Smooth muscle cell (in vitro differentiated cells): ENCODE results near the gene PC. TPM values are rescaled to one million over a fixed set of nuclear protein-coding genes. Genes with fewer than 3 reads are reported as not detected.

ENCODE experiments used
- DNase-seq: peaks from one replicate; lab custom pipeline; 2025; ENCODE audit not compliant: unreplicated experiment; lab: John Stamatoyannopoulos, UW
- H2AFZ ChIP-seq: fragments of 200-600 bp; sonication (generic); 2 replicates; pipeline ENCODE4 v1.6.0; 2016; ENCODE audit warnings: antibody characterized with exemption, low read depth, mild to moderate bottlenecking
- H3F3A ChIP-seq: fragments of 200-600 bp; sonication (generic); 2 replicates; pipeline ENCODE4 v1.6.0; 2017; ENCODE audit warnings: antibody characterized with exemption, low read depth
- H3K27ac ChIP-seq: fragments of 200-600 bp; sonication (generic); 2 replicates; pipeline ENCODE4 v1.5.1; 2016; ENCODE audit warnings: low read depth, mild to moderate bottlenecking
- H3K27me3 ChIP-seq: fragments of 200-600 bp; sonication (generic); 2 replicates; pipeline ENCODE4 v1.6.1; 2016; ENCODE audit warnings: low read depth, mild to moderate bottlenecking
- H3K36me3 ChIP-seq: fragments of 200-600 bp; sonication (generic); 2 replicates; pipeline ENCODE4 v1.5.1; 2016; ENCODE audit warnings: low read depth
- H3K4me1 ChIP-seq: fragments of 200-600 bp; sonication (generic); 2 replicates; pipeline ENCODE4 v1.5.1; 2016; ENCODE audit warnings: low read depth
- H3K4me2 ChIP-seq: fragments of 200-600 bp; sonication (generic); 2 replicates; pipeline ENCODE4 v1.6.0; 2016; ENCODE audit warnings: mild to moderate bottlenecking
- H3K4me3 ChIP-seq: fragments of 200-600 bp; sonication (generic); 2 replicates; pipeline ENCODE4 v1.5.1; 2016; ENCODE audit warnings: mild to moderate bottlenecking
- H3K79me2 ChIP-seq: fragments of 200-600 bp; sonication (generic); 2 replicates; pipeline ENCODE4 v1.6.0; 2016; ENCODE audit warnings: low read depth, mild to moderate bottlenecking
- H3K9ac ChIP-seq: fragments of 200-600 bp; sonication (generic); 2 replicates; pipeline ENCODE4 v1.6.0; 2016; ENCODE audit warnings: low read depth
- H3K9me3 ChIP-seq: fragments of 200-600 bp; sonication (generic); replicated peaks from 2 replicates; pipeline ENCODE4 v1.5.1; 2016; ENCODE audit warnings: low read depth
- H4K20me1 ChIP-seq: fragments of 200-600 bp; sonication (generic); 2 replicates; pipeline ENCODE4 v1.6.0; 2016; ENCODE audit warnings: low read depth
- WGBS: methylation state at CpG from one replicate; pipeline ENCODE4 v1.1.7; 2016; ENCODE audit warnings: low lambda C conversion rate; 5-methylcytosine and 5-hydroxymethylcytosine counted together
- polyA plus RNA-seq: library from polyadenylated mRNA; unstranded; fragments of >200 nt; fragmentation: Nextera tagmentation; extraction: Ambion mirVana; gene quantifications from 2 replicates; pipeline ENCODE4 v1.2.1, GENCODE V29; 2016
- total RNA-seq: library from RNA; depleted of rRNA; stranded (reverse); fragments of >200 nt; gene quantifications from 2 replicates; pipeline ENCODE4 v1.2.3, GENCODE V29; 2014
- TF ChIP-seq, protein P1 (sequence below): fragments of 200-600 bp; sonication (generic); IDR thresholded peaks from 2 replicates; pipeline ENCODE4 v1.5.1; 2017; ENCODE audit warnings: borderline replicate concordance, mild to moderate bottlenecking, antibody characterized with exemption; ENCODE audit not compliant: insufficient read depth, poor library complexity, severe bottlenecking

The PC gene
- total and polyA plus RNA-seq, 2 experiments from 2014 or later: 11.8 to 36.1 TPM

DNA sequence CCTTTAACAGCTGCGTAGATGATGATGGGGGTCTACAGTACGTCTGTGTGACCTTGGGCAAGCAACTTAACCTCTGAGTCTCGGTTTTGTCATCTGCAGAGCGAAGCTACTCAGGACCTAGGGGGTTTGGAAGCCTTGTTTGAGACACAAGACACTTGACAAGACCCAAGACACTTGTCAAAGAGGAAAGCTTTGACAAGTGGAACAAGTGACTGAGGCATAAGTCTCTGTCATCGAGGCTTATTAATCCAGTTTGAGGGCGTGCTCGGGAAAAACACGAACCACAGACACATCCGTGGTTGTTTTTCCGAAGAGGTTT is 732 bp upstream of the PC start:
- peaks cover 15% of the 10 kb centered on the region for H3F3A ChIP-seq
- no peaks in the 10 kb centered on the region for H3K79me2 ChIP-seq
- peaks cover 18% of the 10 kb centered on the region for H3K4me1 ChIP-seq
- peak overlapping the region; percentile 71 for H2AFZ ChIP-seq
- H3K36me3 ChIP-seq: no peaks in the 10 kb centered on the region
- H3K27ac ChIP-seq: peak overlapping the region; percentile 31
- peak overlapping the region; percentile 67 for H3K4me3 ChIP-seq
- peak overlapping the region; percentile 11 for H3K9ac ChIP-seq
- no peaks in the 10 kb centered on the region for H3K27me3 ChIP-seq
- H4K20me1 ChIP-seq: no peaks in the 10 kb centered on the region
- H3K4me2 ChIP-seq: peak overlapping the region; percentile 83
- WGBS: 17% methylated on average over 10 of the region's 10 CpGs
- no peak for DNase-seq
- TF ChIP-seq, protein P1, sequence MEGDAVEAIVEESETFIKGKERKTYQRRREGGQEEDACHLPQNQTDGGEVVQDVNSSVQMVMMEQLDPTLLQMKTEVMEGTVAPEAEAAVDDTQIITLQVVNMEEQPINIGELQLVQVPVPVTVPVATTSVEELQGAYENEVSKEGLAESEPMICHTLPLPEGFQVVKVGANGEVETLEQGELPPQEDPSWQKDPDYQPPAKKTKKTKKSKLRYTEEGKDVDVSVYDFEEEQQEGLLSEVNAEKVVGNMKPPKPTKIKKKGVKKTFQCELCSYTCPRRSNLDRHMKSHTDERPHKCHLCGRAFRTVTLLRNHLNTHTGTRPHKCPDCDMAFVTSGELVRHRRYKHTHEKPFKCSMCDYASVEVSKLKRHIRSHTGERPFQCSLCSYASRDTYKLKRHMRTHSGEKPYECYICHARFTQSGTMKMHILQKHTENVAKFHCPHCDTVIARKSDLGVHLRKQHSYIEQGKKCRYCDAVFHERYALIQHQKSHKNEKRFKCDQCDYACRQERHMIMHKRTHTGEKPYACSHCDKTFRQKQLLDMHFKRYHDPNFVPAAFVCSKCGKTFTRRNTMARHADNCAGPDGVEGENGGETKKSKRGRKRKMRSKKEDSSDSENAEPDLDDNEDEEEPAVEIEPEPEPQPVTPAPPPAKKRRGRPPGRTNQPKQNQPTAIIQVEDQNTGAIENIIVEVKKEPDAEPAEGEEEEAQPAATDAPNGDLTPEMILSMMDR: no peak
- H3K9me3 ChIP-seq: no peaks in the 10 kb centered on the region

DNA sequence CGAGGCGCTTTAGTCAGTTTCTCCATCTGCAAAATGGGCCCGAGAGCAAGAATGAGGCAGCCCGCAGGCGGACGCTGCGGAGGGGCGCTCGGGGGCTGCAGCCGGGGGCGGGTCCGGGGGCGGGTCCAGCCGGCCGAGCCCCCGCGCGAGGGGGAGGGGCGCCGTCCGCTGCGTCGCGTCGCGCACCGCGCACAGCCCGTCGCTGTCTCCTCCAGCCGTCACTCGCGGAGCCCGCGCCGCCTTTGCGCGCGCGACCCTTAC is 282 bp downstream of the PC start:
- no peak overlapping the region for H2AFZ ChIP-seq
- no peak for DNase-seq
- H3K9me3 ChIP-seq: no peaks in the 10 kb centered on the region
- peak overlapping the region; percentile 68 for H3K27ac ChIP-seq
- peaks cover 18% of the 10 kb centered on the region for H3K4me1 ChIP-seq
- no peaks in the 10 kb centered on the region for H3K27me3 ChIP-seq
- peaks cover 15% of the 10 kb centered on the region for H3F3A ChIP-seq
- no peaks in the 10 kb centered on the region for H4K20me1 ChIP-seq
- TF ChIP-seq, protein P1: no peak
- H3K4me2 ChIP-seq: peak overlapping the region; percentile 84
- no peaks in the 10 kb centered on the region for H3K36me3 ChIP-seq
- peak overlapping the region; percentile 67 for H3K4me3 ChIP-seq
- no peaks in the 10 kb centered on the region for H3K79me2 ChIP-seq
- WGBS: 0% methylated on average over 23 of the region's 40 CpGs
- no peak overlapping the region for H3K9ac ChIP-seq

DNA sequence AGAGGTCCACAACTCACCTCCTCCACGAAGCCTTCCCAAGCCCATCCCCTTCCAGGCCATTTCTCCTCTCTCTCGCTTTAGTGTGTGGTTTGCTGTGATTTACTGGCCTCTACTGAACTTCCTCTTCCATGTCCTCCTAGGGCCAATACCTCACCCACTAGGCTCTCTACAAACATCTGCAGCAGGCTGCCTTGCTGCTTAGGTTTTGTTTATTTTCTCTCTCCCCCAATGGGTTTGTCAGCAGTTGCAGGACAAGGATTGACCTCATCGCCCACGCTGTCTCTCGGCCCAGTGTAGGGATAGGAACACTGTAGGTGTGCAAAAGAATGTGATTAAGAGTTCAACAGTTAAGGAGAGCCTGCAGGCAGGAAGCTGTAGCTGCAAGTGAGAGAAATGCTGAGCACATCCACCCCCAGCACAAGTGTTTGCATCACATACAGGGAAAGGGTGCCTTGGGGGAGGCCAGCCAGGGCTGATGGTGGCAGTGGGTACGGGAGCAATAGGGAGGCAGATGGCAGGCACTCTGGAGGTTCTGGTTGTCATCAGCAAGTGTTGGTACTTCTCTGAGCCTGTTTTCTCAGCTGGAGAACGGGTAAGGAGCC is 1.4 kb downstream of the PC start:
- H3K27ac ChIP-seq: peak overlapping the region; percentile 48
- no peak overlapping the region for H3K4me3 ChIP-seq
- DNase-seq: no peak

More for the DNA sequence above, 1.4 kb downstream of the PC start:
- Histone ChIP-seq H3K27me3 (no peaks in the 10 kb centered on the region), H3K36me3 (no peaks in the 10 kb centered on the region), H3K9me3 (no peaks in the 10 kb centered on the region), H4K20me1 (no peaks in the 10 kb centered on the region), H3K4me1 (peaks cover 18% of the 10 kb centered on the region), H3K9ac (no peak overlapping the region), H3F3A (peaks cover 15% of the 10 kb centered on the region), H2AFZ (no peak overlapping the region), H3K79me2 (no peaks in the 10 kb centered on the region), H3K4me2 (peak overlapping the region; percentile 84)
- 32% methylated on average over 7 of the region's 7 CpGs for WGBS
- TF ChIP-seq, protein P1: no peak
